ENCODE measurements around the gene CCDC144A. TPM values are rescaled to one million over a fixed set of nuclear protein-coding genes. Genes with fewer than 3 reads are reported as not detected.

Gene CCDC144A
- total RNA-seq, 1 experiment from 2014 or later, result 0.20 TPM

- TF ChIP-seq POLR2AphosphoS5 (IDR thresholded peaks at IDR 0.05; ENCODE audit: low read depth, low read length), result peak; percentile 87
- TF ChIP-seq ATF3 (IDR thresholded peaks at IDR 0.05), result no peak
- no peak for TF ChIP-seq FOSL1 (IDR thresholded peaks at IDR 0.05; ENCODE audit: low read depth)
These were observed 36.5 kb upstream of the CCDC144A start, which contains the start of gene ZNF624 (continued) for GRCh38 chr17:16653367-16654041.

GRCh38 chr17:16661217-16661616, 28.8 kb upstream of the CCDC144A start:
- POLR2A ChIA-PET, result no interaction called here
- no peak for TF ChIP-seq MAX (IDR thresholded peaks at IDR 0.05)
- no peak for TF ChIP-seq YY1 (IDR thresholded peaks at IDR 0.05; ENCODE audit: extremely low read depth, insufficient replicate concordance, low read depth, low read length)
- TF ChIP-seq POLR2A (IDR thresholded peaks at IDR 0.05; ENCODE audit: borderline replicate concordance, extremely low read depth, insufficient read depth, insufficient read length), result no peak
- TF ChIP-seq RAD21 (IDR thresholded peaks at IDR 0.05; ENCODE audit: low read depth), result no peak
- no peak for TF ChIP-seq EZH2phosphoT487 (IDR thresholded peaks at IDR 0.05; ENCODE audit: borderline replicate concordance)
- no peak overlapping the region for H3K4me2 ChIP-seq (ENCODE audit: low read length)
- ATAC-seq (no peak), DNase-seq (ENCODE audit: low read depth, low spot score) (no peak)
- H3K4me1 ChIP-seq (ENCODE audit: control insufficient read depth in 1 of 2, insufficient read depth in 2 of 2, low read length in 2 of 2), result no peaks in the 10 kb centered on the region
- H3K27me3 ChIP-seq (ENCODE audit: insufficient read depth, low read length), result no peaks in the 10 kb centered on the region
- H2AFZ ChIP-seq (ENCODE audit: low read depth, low read length, poor library complexity, severe bottlenecking), result no peak overlapping the region
- H3K9me3 ChIP-seq (ENCODE audit: control insufficient read depth in 1 of 2, insufficient read depth in 1 of 2, low read depth in 1 of 2, low read length in 2 of 2), result no peaks in the 10 kb centered on the region
- RAD21 ChIA-PET (ENCODE audit: low non-redundant PET in 1 of 2, low total read pairs in 2 of 2, uncharacterized antibody in 2 of 2, unreplicated experiment in 2 of 2), result no interaction called here
- H3K9me2 ChIP-seq (ENCODE audit: insufficient read depth), result no peaks in the 10 kb centered on the region
- CTCF ChIA-PET, result no interaction called here
- no peak overlapping the region for H3K9ac ChIP-seq (ENCODE audit: low read length)
- H3K27ac ChIP-seq (ENCODE audit: low read depth, low read length), result no peak overlapping the region
- H3K4me3 ChIP-seq (replicated peaks in 1 of 2; ENCODE audit: low read depth in 1 of 2, low read length in 2 of 2), result no peak overlapping the region
- H3K79me2 ChIP-seq (ENCODE audit: insufficient read depth, low read length), result no peaks in the 10 kb centered on the region
- no peaks in the 10 kb centered on the region for H4K20me1 ChIP-seq (ENCODE audit: insufficient read depth)
- H3K36me3 ChIP-seq (ENCODE audit: control insufficient read depth in 1 of 2, insufficient read depth in 2 of 2, low read length in 2 of 2), result no peaks in the 10 kb centered on the region
- no TSS peak for BruUV-seq (replicated peaks)
- intact Hi-C loops (cut with micrococcal nuclease), result no loop called here

- Histone ChIP-seq H3K4me2 (ENCODE audit: low read length) (no peak overlapping the region), H3K27me3 (ENCODE audit: insufficient read depth, low read length) (no peaks in the 10 kb centered on the region), H3K9ac (ENCODE audit: low read length) (no peak overlapping the region), H3K79me2 (ENCODE audit: insufficient read depth, low read length) (no peaks in the 10 kb centered on the region), H3K36me3 (ENCODE audit: control insufficient read depth in 1 of 2, insufficient read depth in 2 of 2, low read length in 2 of 2) (no peaks in the 10 kb centered on the region), H4K20me1 (ENCODE audit: insufficient read depth) (no peaks in the 10 kb centered on the region), H3K9me2 (ENCODE audit: insufficient read depth) (no peaks in the 10 kb centered on the region), H3K4me1 (ENCODE audit: control insufficient read depth in 1 of 2, insufficient read depth in 2 of 2, low read length in 2 of 2) (no peaks in the 10 kb centered on the region), H3K4me3 (replicated peaks in 1 of 2; ENCODE audit: low read depth in 1 of 2, low read length in 2 of 2) (no peak overlapping the region), H2AFZ (ENCODE audit: low read depth, low read length, poor library complexity, severe bottlenecking) (no peak overlapping the region), H3K9me3 (ENCODE audit: control insufficient read depth in 1 of 2, insufficient read depth in 1 of 2, low read depth in 1 of 2, low read length in 2 of 2) (no peaks in the 10 kb centered on the region), H3K27ac (ENCODE audit: low read depth, low read length) (no peak overlapping the region)
- intact Hi-C loops (cut with micrococcal nuclease), result no loop called here
- ChIA-PET CTCF (no interaction called here), RAD21 (ENCODE audit: low non-redundant PET in 1 of 2, low total read pairs in 2 of 2, uncharacterized antibody in 2 of 2, unreplicated experiment in 2 of 2) (no interaction called here), POLR2A (no interaction called here)
- DNase-seq (ENCODE audit: low read depth, low spot score) (no peak), ATAC-seq (no peak)
- BruUV-seq (replicated peaks), result no TSS peak
- TF ChIP-seq SP1 (IDR thresholded peaks at IDR 0.05; ENCODE audit: low read depth) (no peak), POLR2A (IDR thresholded peaks at IDR 0.05; ENCODE audit: borderline replicate concordance, extremely low read depth, insufficient read depth, insufficient read length) (no peak), SRF (IDR thresholded peaks at IDR 0.05; ENCODE audit: low read depth) (no peak), CTCF (IDR thresholded peaks at IDR 0.05 in 2 of 3, conservative IDR thresholded peaks at IDR 0.05 in 1 of 3; ENCODE audit: borderline replicate concordance in 1 of 3, insufficient read depth in 1 of 3, low read depth in 2 of 3, low read length in 2 of 3) (no peak), YY1 (IDR thresholded peaks at IDR 0.05; ENCODE audit: extremely low read depth, insufficient replicate concordance, low read depth, low read length) (no peak), ZBTB33 (IDR thresholded peaks at IDR 0.05; ENCODE audit: extremely low read depth, insufficient replicate concordance, low read length) (no peak), JUND (IDR thresholded peaks at IDR 0.05) (no peak), EZH2 (IDR thresholded peaks at IDR 0.05) (no peak), FOSL1 (IDR thresholded peaks at IDR 0.05; ENCODE audit: low read depth) (no peak), ZFX (IDR thresholded peaks at IDR 0.05) (no peak)
These were observed 27.1 kb upstream of the CCDC144A start for GRCh38 chr17:16662936-16663335.

Data from HCT116 (cell line).